Hematopoietic multipotent progenitor cell treated with erythropoietin and hydrocortisone succinate and interleukin-3 and kit ligand, for 8 days (in vitro differentiated cells): Measurements from ENCODE around the gene BICD1.

Experiments
- DNase-seq: peaks from one replicate; pipeline ENCODE4 v3.0.0-alpha.2; 2015

BICD1 gene

GRCh38 chr12:32285489-32285888, 178.8 kb downstream of the BICD1 start:
- no peak for DNase-seq

GRCh38 chr12:32290411-32290810, 183.8 kb downstream of the BICD1 start:
- DNase-seq, result peak; percentile 51

GRCh38 chr12:32292151-32292550, 185.5 kb downstream of the BICD1 start:
- DNase-seq, result no peak

GRCh38 chr12:32293808-32294419, 187.3 kb downstream of the BICD1 start:
- DNase-seq, result no peak

- no peak for DNase-seq
These were observed 189.9 kb downstream of the BICD1 start for GRCh38 chr12:32296567-32296966.

- DNase-seq, result no peak
These were observed 192.3 kb downstream of the BICD1 start for GRCh38 chr12:32298917-32299316.

GRCh38 chr12:32301216-32301615, 194.6 kb downstream of the BICD1 start:
- no peak for DNase-seq

GRCh38 chr12:32302218-32303173, 195.8 kb downstream of the BICD1 start:
- peak; percentile 61 for DNase-seq

GRCh38 chr12:32303174-32303549, 196.5 kb downstream of the BICD1 start:
- DNase-seq, result no peak

- DNase-seq, result peak; percentile 69
These were observed 198.5 kb downstream of the BICD1 start for GRCh38 chr12:32305163-32305562.

GRCh38 chr12:32307326-32307725, 200.7 kb downstream of the BICD1 start:
- DNase-seq, result no peak

- DNase-seq, result peak; percentile 42
These were observed 203.4 kb downstream of the BICD1 start for GRCh38 chr12:32309811-32310736.

GRCh38 chr12:32312049-32312670, 205.5 kb downstream of the BICD1 start:
- DNase-seq, result peak; percentile 67

GRCh38 chr12:32322354-32322753, 215.7 kb downstream of the BICD1 start:
- no peak for DNase-seq

GRCh38 chr12:32331133-32331532, 224.5 kb downstream of the BICD1 start:
- DNase-seq, result no peak

- DNase-seq, result no peak
These were observed 225.8 kb downstream of the BICD1 start for GRCh38 chr12:32332446-32332845.

- DNase-seq, result no peak
These were observed 227.7 kb downstream of the BICD1 start for GRCh38 chr12:32334371-32334777.

- DNase-seq, result no peak
These were observed 229.6 kb downstream of the BICD1 start for GRCh38 chr12:32336261-32336660.

- DNase-seq, result no peak
These were observed 236.8 kb downstream of the BICD1 start for GRCh38 chr12:32343496-32343895.

- no peak for DNase-seq
These were observed 237.4 kb downstream of the BICD1 start for GRCh38 chr12:32344047-32344446.

GRCh38 chr12:32353540-32353939, 246.9 kb downstream of the BICD1 start:
- no peak for DNase-seq

- DNase-seq, result peak; percentile 21
These were observed 251.1 kb downstream of the BICD1 start for GRCh38 chr12:32357601-32358249.
